Measurements from ENCODE around the gene BGN. TPM values are rescaled to one million over a fixed set of nuclear protein-coding genes. Genes with fewer than 3 reads are reported as not detected.
A peak's percentile ranks its signal among the peaks of the same experiment; 100 is the strongest.

The BGN gene
- total RNA-seq, 1 experiment from 2014 or later, result not detected

GRCh38 chrX:153468008-153468580 lies 26.7 kb upstream of the BGN start:
- Mint-ChIP-seq H3K4me1 (ENCODE audit: low read depth, unreplicated experiment) (no peaks in the 10 kb centered on the region), H3K27me3 (ENCODE audit: unreplicated experiment) (peaks cover 4% of the 10 kb centered on the region), H3K4me3 (ENCODE audit: low read depth, unreplicated experiment) (no peak overlapping the region), H3K27ac (ENCODE audit: unreplicated experiment) (no peak overlapping the region), H3K9me3 (ENCODE audit: low read depth, unreplicated experiment) (no peaks in the 10 kb centered on the region), H3K36me3 (ENCODE audit: insufficient read depth, unreplicated experiment) (peaks cover 22% of the 10 kb centered on the region)
- no peak for TF ChIP-seq CTCF (IDR thresholded peaks at IDR 0.05; ENCODE audit: unreplicated experiment)
- intact Hi-C loops (cut with micrococcal nuclease; ENCODE audit: unreplicated experiment), result no loop called here
- CTCF ChIA-PET, result no interaction called here
- BruUV-seq (replicated peaks), result no TSS peak
- no peak for DNase-seq

DNA sequence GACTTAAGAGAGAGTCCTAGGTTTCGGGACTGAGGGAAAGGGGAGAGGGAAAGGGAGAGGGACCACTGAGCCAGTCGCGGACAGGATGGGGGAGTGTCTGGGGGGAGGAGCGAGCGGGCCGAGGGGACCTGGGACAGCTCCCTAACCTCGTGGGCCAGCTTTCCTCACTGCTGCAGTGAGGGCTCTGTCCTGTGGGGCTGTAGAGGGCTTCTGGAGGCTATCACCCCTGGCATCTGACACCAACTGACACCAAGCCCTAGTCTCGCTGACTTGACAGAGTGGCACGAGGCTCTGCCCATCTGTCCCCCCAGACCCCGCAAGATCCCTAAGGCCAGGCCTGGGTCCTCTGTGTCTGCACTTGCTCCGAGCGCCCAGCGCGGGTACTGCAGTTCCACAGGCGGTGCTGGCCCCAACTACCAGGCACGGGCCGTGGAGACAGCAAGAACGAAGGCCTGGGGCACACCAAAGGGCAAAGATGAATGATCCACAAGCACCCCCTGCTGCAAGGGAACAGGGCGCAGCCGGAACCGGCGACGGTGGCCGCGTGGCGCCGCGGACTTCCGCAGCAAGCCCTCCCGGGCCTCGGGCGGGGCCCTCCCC lies 24.9 kb upstream of the BGN start:
- Mint-ChIP-seq H3K4me1 (ENCODE audit: low read depth, unreplicated experiment) (no peaks in the 10 kb centered on the region), H3K36me3 (ENCODE audit: insufficient read depth, unreplicated experiment) (peaks cover 13% of the 10 kb centered on the region), H3K4me3 (ENCODE audit: low read depth, unreplicated experiment) (peak overlapping the region; percentile 73), H3K27ac (ENCODE audit: unreplicated experiment) (peak overlapping the region; percentile 23), H3K27me3 (ENCODE audit: unreplicated experiment) (peaks cover 22% of the 10 kb centered on the region), H3K9me3 (ENCODE audit: low read depth, unreplicated experiment) (no peaks in the 10 kb centered on the region)
- intact Hi-C loops (cut with micrococcal nuclease; ENCODE audit: unreplicated experiment), result no loop called here
- CTCF ChIA-PET, result interaction anchor here (0.6 to 1.0 kb wide), 2 partner anchors 9 to 14 kb away, joined by 3 to 4 read pairs; no protein-coding TSS in a partner anchor
- peak; percentile 23 for TF ChIP-seq CTCF (IDR thresholded peaks at IDR 0.05; ENCODE audit: unreplicated experiment)
- BruUV-seq (replicated peaks), result TSS peak; percentile 50
- peak; percentile 36 for DNase-seq

GRCh38 chrX:153470411-153471363 lies 24.1 kb upstream of the BGN start, which contains the start of gene HAUS7:
Gene HAUS7 (minus strand): TSS chrX:153470576. CDS start chrX:153470557, 19 bp downstream.
- intact Hi-C loops (cut with micrococcal nuclease; ENCODE audit: unreplicated experiment), result loop anchor here (1.0 kb wide), 1 partner anchor 37 kb away; no protein-coding TSS in a partner anchor

More at GRCh38 chrX:153470411-153471363, 24.1 kb upstream of the BGN start, which contains the start of gene HAUS7:
- peak; percentile 47 for TF ChIP-seq CTCF (IDR thresholded peaks at IDR 0.05; ENCODE audit: unreplicated experiment)
- Mint-ChIP-seq H3K27me3 (ENCODE audit: unreplicated experiment) (peaks cover 30% of the 10 kb centered on the region), H3K27ac (ENCODE audit: unreplicated experiment) (peak within 1 kb of the TSS; percentile 23), H3K4me1 (ENCODE audit: low read depth, unreplicated experiment) (no peaks in the 10 kb centered on the region), H3K36me3 (ENCODE audit: insufficient read depth, unreplicated experiment) (peaks cover 13% of the 10 kb centered on the region), H3K4me3 (ENCODE audit: low read depth, unreplicated experiment) (peak within 1 kb of the TSS; percentile 73), H3K9me3 (ENCODE audit: low read depth, unreplicated experiment) (no peaks in the 10 kb centered on the region)
- CTCF ChIA-PET, result interaction anchor here (0.6 to 1.0 kb wide), 5 partner anchors 10 to 197 kb away, joined by 3 to 4 read pairs (median 3); no protein-coding TSS in a partner anchor
- no TSS peak for BruUV-seq (replicated peaks)
- peak; percentile 89 for DNase-seq

All from Calu3 (cell line).